ENCODE measurements around the gene TBC1D14.

DNA sequence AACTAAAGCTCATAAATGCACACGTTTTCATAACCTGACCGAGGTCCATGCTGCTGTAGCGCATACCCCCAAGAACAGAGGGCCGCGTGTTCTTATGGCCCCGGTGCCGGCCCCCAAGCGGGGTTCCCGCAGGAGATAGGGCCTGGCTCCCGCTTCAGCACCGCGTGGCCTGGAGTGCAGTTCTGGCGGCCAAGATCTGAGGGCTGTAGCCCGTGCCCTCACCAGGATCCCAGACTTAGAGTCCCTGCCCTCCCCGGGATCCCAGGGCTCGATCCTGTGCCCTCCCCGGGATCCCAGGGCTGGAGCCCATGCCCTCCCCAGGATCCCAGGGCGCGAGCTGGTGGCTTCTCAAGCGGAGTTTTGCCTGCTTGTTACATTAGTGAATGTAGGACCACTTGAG is 159.3 kb downstream of the TBC1D14 start:
- TF ChIP-seq, protein P1, sequence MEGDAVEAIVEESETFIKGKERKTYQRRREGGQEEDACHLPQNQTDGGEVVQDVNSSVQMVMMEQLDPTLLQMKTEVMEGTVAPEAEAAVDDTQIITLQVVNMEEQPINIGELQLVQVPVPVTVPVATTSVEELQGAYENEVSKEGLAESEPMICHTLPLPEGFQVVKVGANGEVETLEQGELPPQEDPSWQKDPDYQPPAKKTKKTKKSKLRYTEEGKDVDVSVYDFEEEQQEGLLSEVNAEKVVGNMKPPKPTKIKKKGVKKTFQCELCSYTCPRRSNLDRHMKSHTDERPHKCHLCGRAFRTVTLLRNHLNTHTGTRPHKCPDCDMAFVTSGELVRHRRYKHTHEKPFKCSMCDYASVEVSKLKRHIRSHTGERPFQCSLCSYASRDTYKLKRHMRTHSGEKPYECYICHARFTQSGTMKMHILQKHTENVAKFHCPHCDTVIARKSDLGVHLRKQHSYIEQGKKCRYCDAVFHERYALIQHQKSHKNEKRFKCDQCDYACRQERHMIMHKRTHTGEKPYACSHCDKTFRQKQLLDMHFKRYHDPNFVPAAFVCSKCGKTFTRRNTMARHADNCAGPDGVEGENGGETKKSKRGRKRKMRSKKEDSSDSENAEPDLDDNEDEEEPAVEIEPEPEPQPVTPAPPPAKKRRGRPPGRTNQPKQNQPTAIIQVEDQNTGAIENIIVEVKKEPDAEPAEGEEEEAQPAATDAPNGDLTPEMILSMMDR (IDR thresholded peaks at IDR 0.05): no peak
- TF ChIP-seq, protein P2, sequence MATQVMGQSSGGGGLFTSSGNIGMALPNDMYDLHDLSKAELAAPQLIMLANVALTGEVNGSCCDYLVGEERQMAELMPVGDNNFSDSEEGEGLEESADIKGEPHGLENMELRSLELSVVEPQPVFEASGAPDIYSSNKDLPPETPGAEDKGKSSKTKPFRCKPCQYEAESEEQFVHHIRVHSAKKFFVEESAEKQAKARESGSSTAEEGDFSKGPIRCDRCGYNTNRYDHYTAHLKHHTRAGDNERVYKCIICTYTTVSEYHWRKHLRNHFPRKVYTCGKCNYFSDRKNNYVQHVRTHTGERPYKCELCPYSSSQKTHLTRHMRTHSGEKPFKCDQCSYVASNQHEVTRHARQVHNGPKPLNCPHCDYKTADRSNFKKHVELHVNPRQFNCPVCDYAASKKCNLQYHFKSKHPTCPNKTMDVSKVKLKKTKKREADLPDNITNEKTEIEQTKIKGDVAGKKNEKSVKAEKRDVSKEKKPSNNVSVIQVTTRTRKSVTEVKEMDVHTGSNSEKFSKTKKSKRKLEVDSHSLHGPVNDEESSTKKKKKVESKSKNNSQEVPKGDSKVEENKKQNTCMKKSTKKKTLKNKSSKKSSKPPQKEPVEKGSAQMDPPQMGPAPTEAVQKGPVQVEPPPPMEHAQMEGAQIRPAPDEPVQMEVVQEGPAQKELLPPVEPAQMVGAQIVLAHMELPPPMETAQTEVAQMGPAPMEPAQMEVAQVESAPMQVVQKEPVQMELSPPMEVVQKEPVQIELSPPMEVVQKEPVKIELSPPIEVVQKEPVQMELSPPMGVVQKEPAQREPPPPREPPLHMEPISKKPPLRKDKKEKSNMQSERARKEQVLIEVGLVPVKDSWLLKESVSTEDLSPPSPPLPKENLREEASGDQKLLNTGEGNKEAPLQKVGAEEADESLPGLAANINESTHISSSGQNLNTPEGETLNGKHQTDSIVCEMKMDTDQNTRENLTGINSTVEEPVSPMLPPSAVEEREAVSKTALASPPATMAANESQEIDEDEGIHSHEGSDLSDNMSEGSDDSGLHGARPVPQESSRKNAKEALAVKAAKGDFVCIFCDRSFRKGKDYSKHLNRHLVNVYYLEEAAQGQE (IDR thresholded peaks at IDR 0.05; ENCODE audit: insufficient read depth in 1 of 2, low read depth in 2 of 2, low read length in 1 of 2): no peak
- TF ChIP-seq POLR2AphosphoS5 (IDR thresholded peaks at IDR 0.05; ENCODE audit: low read depth, low read length) (no peak), TCF7L2 (IDR thresholded peaks at IDR 0.05; ENCODE audit: low read depth, low read length) (no peak)
